GM12801 (cell line): ENCODE measurements around the gene TMUB2.

Source experiments
- CTCF ChIP-seq: IDR thresholded peaks from one replicate; pipeline ENCODE4 v1.5.1; 2011; ENCODE audit warnings: control low read depth; ENCODE audit not compliant: insufficient read length; ENCODE audit errors: extremely low read depth

The TMUB2 gene

GRCh38 chr17:44214896-44215295 is 28.1 kb downstream of the TMUB2 start:
- TF ChIP-seq CTCF = no peak

- TF ChIP-seq CTCF = no peak
These were observed 29.4 kb downstream of the TMUB2 start for GRCh38 chr17:44216173-44216572.

GRCh38 chr17:44216694-44217093 is 29.9 kb downstream of the TMUB2 start:
- TF ChIP-seq CTCF = no peak

- no peak for TF ChIP-seq CTCF
These were observed 31.1 kb downstream of the TMUB2 start for GRCh38 chr17:44217738-44218343.

- TF ChIP-seq CTCF = no peak
These were observed 31.8 kb downstream of the TMUB2 start for GRCh38 chr17:44218344-44219107.

- TF ChIP-seq CTCF = no peak
These were observed 32.4 kb downstream of the TMUB2 start for GRCh38 chr17:44219108-44219615.

- no peak for TF ChIP-seq CTCF
These were observed 32.9 kb downstream of the TMUB2 start, which contains the start of gene UBTF for GRCh38 chr17:44219616-44220212. TSS of gene UBTF (minus strand) at chr17:44219675. CDS start at chr17:44218229, 1,446 bp downstream.
